Upper lobe of left lung (tissue), 4 donors: ENCODE measurements around the gene SEC14L2.

Source experiments
- POLR2AphosphoS5 ChIP-seq, 2 donors: sonication (generic); formaldehyde crosslinking; IDR thresholded peaks; one replicate each; pipeline ENCODE4 v1.5.1; 2017; ENCODE audit warnings: antibody characterized with exemption in 2 of 2
- TF ChIP-seq, protein P1 (sequence below), 6 experiments: fragments of 450-650 bp in 4 of 6; fragments of 200-600 bp in 2 of 6; sonication (generic) in 2 of 6; IDR thresholded peaks; one replicate each; pipeline ENCODE4 v1.5.1; 2016 to 2019; ENCODE audit warnings: antibody characterized with exemption in 6 of 6

DNA sequence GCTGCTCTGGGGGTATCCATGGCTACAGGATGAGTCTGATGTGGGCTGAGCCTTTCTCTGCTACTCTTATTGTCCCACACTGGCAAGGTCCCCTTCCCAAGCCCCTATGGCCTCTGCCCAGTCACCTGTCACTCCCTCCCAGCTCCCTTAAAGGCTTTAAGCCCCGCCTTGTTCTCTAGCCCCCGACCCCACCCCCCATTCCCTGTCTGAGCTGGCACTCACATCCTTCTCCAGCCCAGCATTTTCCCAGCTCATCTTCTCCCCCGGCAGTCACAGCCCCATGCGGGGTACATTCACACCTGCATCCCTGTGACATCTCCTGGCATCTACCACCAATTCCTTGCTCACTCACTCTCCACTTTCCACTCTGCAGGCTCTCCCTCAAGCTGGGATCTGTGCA lies 33.1 kb downstream of the SEC14L2 start:
- TF ChIP-seq, protein P1, sequence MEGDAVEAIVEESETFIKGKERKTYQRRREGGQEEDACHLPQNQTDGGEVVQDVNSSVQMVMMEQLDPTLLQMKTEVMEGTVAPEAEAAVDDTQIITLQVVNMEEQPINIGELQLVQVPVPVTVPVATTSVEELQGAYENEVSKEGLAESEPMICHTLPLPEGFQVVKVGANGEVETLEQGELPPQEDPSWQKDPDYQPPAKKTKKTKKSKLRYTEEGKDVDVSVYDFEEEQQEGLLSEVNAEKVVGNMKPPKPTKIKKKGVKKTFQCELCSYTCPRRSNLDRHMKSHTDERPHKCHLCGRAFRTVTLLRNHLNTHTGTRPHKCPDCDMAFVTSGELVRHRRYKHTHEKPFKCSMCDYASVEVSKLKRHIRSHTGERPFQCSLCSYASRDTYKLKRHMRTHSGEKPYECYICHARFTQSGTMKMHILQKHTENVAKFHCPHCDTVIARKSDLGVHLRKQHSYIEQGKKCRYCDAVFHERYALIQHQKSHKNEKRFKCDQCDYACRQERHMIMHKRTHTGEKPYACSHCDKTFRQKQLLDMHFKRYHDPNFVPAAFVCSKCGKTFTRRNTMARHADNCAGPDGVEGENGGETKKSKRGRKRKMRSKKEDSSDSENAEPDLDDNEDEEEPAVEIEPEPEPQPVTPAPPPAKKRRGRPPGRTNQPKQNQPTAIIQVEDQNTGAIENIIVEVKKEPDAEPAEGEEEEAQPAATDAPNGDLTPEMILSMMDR (IDR thresholded peaks at IDR 0.05) = no peak
- TF ChIP-seq POLR2AphosphoS5 (IDR thresholded peaks at IDR 0.05) = no peak
